Measurements from ENCODE around the gene GLT1D1.

Gene GLT1D1

GRCh38 chr12:128916425-128916824 lies 63.1 kb downstream of the GLT1D1 start:
- peak; percentile 14 for DNase-seq

- no peak for DNase-seq
Measured at GRCh38 chr12:128918481-128919260, 65.4 kb downstream of the GLT1D1 start.

- no peak for DNase-seq
Measured at GRCh38 chr12:128920468-128920867, 67.2 kb downstream of the GLT1D1 start.

GRCh38 chr12:128928361-128928760 lies 75.1 kb downstream of the GLT1D1 start:
- no peak for DNase-seq

- DNase-seq: no peak
Measured at GRCh38 chr12:128929057-128929456, 75.8 kb downstream of the GLT1D1 start.

GRCh38 chr12:128930606-128931005 lies 77.3 kb downstream of the GLT1D1 start:
- no peak for DNase-seq

GRCh38 chr12:128932521-128932920 lies 79.2 kb downstream of the GLT1D1 start:
- DNase-seq: no peak

- no peak for DNase-seq
Measured at GRCh38 chr12:128933039-128933438, 79.8 kb downstream of the GLT1D1 start.

- no peak for DNase-seq
Measured at GRCh38 chr12:128933926-128934325, 80.6 kb downstream of the GLT1D1 start.

- no peak for DNase-seq
Measured at GRCh38 chr12:128938886-128939285, 85.6 kb downstream of the GLT1D1 start.

- DNase-seq: no peak
Measured at GRCh38 chr12:128940090-128940888, 87.0 kb downstream of the GLT1D1 start.

- no peak for DNase-seq
Measured at GRCh38 chr12:128940974-128941373, 87.7 kb downstream of the GLT1D1 start.

- DNase-seq: no peak
Measured at GRCh38 chr12:128942960-128943477, 89.7 kb downstream of the GLT1D1 start.

GRCh38 chr12:128944956-128945355 lies 91.7 kb downstream of the GLT1D1 start:
- DNase-seq: no peak

- DNase-seq: no peak
Measured at GRCh38 chr12:128947209-128947608, 93.9 kb downstream of the GLT1D1 start.

GRCh38 chr12:128949086-128949485 lies 95.8 kb downstream of the GLT1D1 start:
- DNase-seq: no peak

GRCh38 chr12:128951448-128951847 lies 98.2 kb downstream of the GLT1D1 start:
- DNase-seq: no peak

- DNase-seq: no peak
Measured at GRCh38 chr12:128956755-128957154, 103.5 kb downstream of the GLT1D1 start.

GRCh38 chr12:128959901-128960300 lies 106.6 kb downstream of the GLT1D1 start:
- DNase-seq: no peak

- DNase-seq: no peak
Measured at GRCh38 chr12:128961308-128961902, 108.1 kb downstream of the GLT1D1 start.

- DNase-seq: no peak
Measured at GRCh38 chr12:128961957-128962356, 108.7 kb downstream of the GLT1D1 start.

GRCh38 chr12:128966203-128966810 lies 113.0 kb downstream of the GLT1D1 start:
- no peak for DNase-seq

GRCh38 chr12:128968668-128969067 lies 115.4 kb downstream of the GLT1D1 start:
- DNase-seq: no peak
